Activated CD8-positive, alpha-beta T cell treated with anti-CD3 and anti-CD28 coated beads for 36 hours (primary cell): ENCODE results near the gene AFF1. TPM values are rescaled to one million over a fixed set of nuclear protein-coding genes. Genes with fewer than 3 reads are reported as not detected.
A peak's percentile ranks its signal among the peaks of the same experiment; 100 is the strongest.

ENCODE experiments used
- ATAC-seq: fragments of 200-7000 bp; cut with Tn5 transposase; one replicate; pipeline ENCODE4 v1.10.0; 2021; ENCODE audit warnings: mild to moderate bottlenecking, moderate library complexity
- CTCF ChIA-PET: fragments of 350-600 bp; sonication (Branson Sonifier 250); formaldehyde crosslinking; loops from one replicate; lab custom pipeline; 2021; ENCODE audit warnings: antibody characterized with exemption; lab: Charles Lee
- POLR2A ChIA-PET: fragments of 350-600 bp; sonication (Branson Sonifier 250); formaldehyde crosslinking; loops from one replicate; lab custom pipeline; 2021; ENCODE audit warnings: antibody characterized with exemption; lab: Charles Lee
- DNase-seq: peaks from one replicate; pipeline ENCODE4 v3.0.0-alpha.2; 2020
- H3K27ac Mint-ChIP-seq: one replicate; pipeline ENCODE4 v1.8.0; 2021; ENCODE audit warnings: mild to moderate bottlenecking, mixed read lengths
- H3K27me3 Mint-ChIP-seq: one replicate; pipeline ENCODE4 v1.8.0; 2021; ENCODE audit warnings: mixed read lengths
- H3K36me3 Mint-ChIP-seq: one replicate; pipeline ENCODE4 v1.8.0; 2021; ENCODE audit warnings: low read depth, mixed read lengths
- H3K4me1 Mint-ChIP-seq: one replicate; pipeline ENCODE4 v1.8.0; 2021; ENCODE audit warnings: low read depth, mixed read lengths
- H3K4me3 Mint-ChIP-seq: one replicate; pipeline ENCODE4 v1.8.0; 2021; ENCODE audit warnings: mild to moderate bottlenecking, moderate library complexity, mixed read lengths
- H3K9me3 Mint-ChIP-seq: one replicate; pipeline ENCODE4 v1.8.0; 2021; ENCODE audit warnings: mixed read lengths
- intact Hi-C: fragments of 100-400 bp; cut with micrococcal nuclease; formaldehyde crosslinking; loops from one replicate; pipeline ENCODE4 v1.10.0; 2022
- total RNA-seq, 2 experiments: library from RNA; stranded (reverse); gene quantifications; one replicate each; pipeline ENCODE4 v1.2.3, GENCODE V29; 2021
- TF ChIP-seq, protein P1 (sequence below): fragments of 200-600 bp; IDR thresholded peaks from one replicate; pipeline ENCODE4 v1.8.0; 2022; ENCODE audit warnings: antibody characterized with exemption, mild to moderate bottlenecking

AFF1 gene
- total RNA-seq, 2 experiments from 2014 or later: 40.3 to 45.4 TPM

DNA sequence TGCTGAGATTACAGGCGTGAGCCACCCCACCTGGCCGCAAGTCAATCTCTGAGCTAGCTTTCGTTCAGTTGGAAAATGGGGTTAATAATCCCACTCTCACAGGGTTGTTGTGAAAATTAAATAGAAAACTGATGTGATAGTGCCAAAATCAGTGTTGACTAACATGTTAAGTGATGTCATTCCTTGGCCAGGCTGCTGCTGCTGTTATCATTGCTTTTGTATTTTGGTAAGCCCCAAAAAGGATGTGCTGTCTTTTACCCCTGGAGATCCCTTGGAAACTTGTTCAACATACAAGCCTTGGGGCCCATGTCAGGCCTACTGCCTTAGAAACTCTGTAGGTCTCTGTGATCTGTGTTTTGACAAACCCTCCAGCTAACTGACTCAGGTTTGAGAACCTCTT lies 106.3 kb downstream of the AFF1 start:
- H3K36me3 Mint-ChIP-seq: peaks cover 4% of the 10 kb centered on the region
- no peaks in the 10 kb centered on the region for H3K27me3 Mint-ChIP-seq
- H3K4me1 Mint-ChIP-seq: peaks cover 40% of the 10 kb centered on the region
- CTCF ChIA-PET: interaction anchor here (0.7 to 1.5 kb wide), 2 partner anchors 16 to 118 kb away, joined by 3 to 5 read pairs; no protein-coding TSS in a partner anchor
- DNase-seq: no peak
- ATAC-seq: no peak
- POLR2A ChIA-PET: interaction anchor here (2.0 kb wide), 1 partner anchor 34 kb away, joined by 8 read pairs; no protein-coding TSS in a partner anchor
- intact Hi-C loops: no loop called here
- H3K4me3 Mint-ChIP-seq: no peak overlapping the region
- no peaks in the 10 kb centered on the region for H3K9me3 Mint-ChIP-seq
- TF ChIP-seq, protein P1, sequence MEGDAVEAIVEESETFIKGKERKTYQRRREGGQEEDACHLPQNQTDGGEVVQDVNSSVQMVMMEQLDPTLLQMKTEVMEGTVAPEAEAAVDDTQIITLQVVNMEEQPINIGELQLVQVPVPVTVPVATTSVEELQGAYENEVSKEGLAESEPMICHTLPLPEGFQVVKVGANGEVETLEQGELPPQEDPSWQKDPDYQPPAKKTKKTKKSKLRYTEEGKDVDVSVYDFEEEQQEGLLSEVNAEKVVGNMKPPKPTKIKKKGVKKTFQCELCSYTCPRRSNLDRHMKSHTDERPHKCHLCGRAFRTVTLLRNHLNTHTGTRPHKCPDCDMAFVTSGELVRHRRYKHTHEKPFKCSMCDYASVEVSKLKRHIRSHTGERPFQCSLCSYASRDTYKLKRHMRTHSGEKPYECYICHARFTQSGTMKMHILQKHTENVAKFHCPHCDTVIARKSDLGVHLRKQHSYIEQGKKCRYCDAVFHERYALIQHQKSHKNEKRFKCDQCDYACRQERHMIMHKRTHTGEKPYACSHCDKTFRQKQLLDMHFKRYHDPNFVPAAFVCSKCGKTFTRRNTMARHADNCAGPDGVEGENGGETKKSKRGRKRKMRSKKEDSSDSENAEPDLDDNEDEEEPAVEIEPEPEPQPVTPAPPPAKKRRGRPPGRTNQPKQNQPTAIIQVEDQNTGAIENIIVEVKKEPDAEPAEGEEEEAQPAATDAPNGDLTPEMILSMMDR: no peak
- H3K27ac Mint-ChIP-seq: no peak overlapping the region

DNA sequence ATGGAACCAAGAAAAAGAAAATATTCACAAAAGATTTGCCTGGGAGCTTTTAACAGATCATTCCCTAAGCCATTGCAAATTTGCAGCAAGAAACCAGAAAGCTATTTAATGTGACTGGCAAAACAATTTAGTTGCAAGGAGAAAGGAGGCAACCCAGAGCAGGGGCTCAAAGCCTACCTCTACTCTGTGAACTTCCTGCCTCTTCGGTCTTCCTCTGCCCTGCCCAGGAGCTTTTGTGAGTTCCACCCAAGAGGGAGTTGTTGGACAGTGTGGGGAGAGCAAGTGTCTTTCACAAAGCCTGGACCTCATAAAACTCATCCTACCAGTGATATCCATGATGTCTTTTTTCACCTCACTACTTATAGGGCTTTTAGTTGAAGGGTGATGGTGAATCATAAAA lies 107.4 kb downstream of the AFF1 start:
- Mint-ChIP-seq H3K4me1 (peaks cover 30% of the 10 kb centered on the region), H3K4me3 (no peak overlapping the region), H3K36me3 (peaks cover 12% of the 10 kb centered on the region), H3K27me3 (no peaks in the 10 kb centered on the region), H3K9me3 (no peaks in the 10 kb centered on the region), H3K27ac (no peak overlapping the region)
- TF ChIP-seq, protein P1: no peak
- DNase-seq: no peak
- POLR2A ChIA-PET: interaction anchor here (0.8 to 2.0 kb wide), 2 partner anchors 28 to 36 kb away, joined by 3 to 8 read pairs; no protein-coding TSS in a partner anchor
- ATAC-seq: peak; percentile 24
- CTCF ChIA-PET: interaction anchor here (1.5 kb wide), 1 partner anchor 119 kb away, joined by 5 read pairs; no protein-coding TSS in a partner anchor
- intact Hi-C loops: no loop called here

DNA sequence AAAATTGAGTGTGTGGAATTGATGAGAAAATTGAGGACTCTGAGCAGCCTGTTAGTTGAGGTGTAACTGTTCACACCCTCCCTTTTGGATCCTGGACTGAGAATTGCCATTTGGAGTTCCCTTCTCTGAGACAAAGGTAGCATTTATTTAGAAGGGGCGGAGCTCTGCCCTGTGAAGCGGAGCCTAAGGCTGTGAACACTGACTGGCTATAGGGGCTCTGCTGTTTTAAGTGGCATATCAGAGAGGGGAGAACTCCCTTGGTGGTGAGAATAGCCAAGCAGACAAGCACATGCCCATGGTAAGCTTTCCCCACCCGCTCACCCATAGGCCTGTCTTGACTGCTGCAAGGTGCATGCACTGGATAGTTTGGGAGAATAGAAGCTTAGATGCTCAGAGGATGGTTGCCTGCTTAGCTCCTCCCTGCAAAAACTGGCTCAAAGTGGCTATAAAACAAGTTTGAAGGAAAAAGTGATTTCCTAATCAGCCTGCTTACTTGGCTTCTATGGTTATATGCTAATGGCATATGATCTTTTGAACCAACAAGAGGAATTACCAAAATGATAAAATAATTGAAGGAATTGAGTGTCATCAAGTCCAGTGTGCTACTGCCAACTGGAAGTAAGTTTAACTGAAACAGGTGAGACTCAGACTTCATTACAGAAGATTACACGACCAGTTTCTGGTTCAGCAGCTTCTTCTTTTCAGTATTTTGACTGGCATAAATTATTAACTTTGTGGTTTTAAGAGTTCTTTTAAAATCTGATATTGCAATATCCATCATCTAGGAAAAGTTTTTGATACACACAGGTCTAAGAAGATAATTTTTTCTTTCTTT lies 108.4 kb downstream of the AFF1 start:
- Mint-ChIP-seq H3K4me3 (no peak overlapping the region), H3K27me3 (no peaks in the 10 kb centered on the region), H3K27ac (no peak overlapping the region), H3K36me3 (peaks cover 18% of the 10 kb centered on the region), H3K4me1 (peaks cover 28% of the 10 kb centered on the region), H3K9me3 (no peaks in the 10 kb centered on the region)
- TF ChIP-seq, protein P1: no peak
- intact Hi-C loops: no loop called here
- DNase-seq (no peak), ATAC-seq (no peak)
- CTCF ChIA-PET: interaction anchor here (1.0 kb wide), 1 partner anchor 50 kb away, joined by 5 read pairs; no protein-coding TSS in a partner anchor
- POLR2A ChIA-PET: interaction anchor here (0.8 to 0.9 kb wide), 2 partner anchors 9 to 25 kb away, joined by 3 read pairs; no protein-coding TSS in a partner anchor

DNA sequence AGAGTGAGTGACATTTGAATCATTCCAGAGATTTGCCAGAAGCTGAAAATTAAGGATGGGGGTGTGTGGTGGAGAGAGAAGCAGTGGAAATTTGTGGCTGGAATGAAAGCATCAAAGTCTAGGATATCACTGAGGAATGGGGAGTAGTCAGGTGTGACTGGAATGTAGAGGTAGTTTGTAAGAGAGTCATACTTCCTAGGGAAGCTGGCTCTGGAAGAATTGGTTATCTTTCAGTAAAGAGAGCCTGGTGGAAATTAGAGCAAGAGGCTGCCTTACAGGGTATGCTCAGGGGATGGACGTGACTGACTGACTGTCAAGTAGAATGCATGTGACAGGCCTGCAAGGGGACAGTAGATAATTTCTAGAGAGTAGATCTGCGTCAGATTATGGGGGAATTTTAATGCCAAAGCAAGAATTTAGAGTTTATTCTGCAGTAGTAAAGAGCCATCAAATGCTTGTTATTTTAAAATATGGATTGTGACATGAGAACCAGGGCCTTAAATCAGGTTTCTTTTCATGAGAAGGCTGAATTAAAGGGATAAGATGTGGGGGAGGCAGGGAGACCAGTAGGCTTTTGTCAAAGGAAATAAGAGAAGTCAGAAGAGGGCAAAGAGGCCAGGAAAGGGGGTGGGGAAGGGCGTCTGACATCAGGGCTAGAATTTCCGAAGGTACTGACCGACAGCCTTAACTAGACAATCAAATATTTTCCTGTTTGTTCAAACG lies 109.9 kb downstream of the AFF1 start:
- peaks cover 25% of the 10 kb centered on the region for H3K36me3 Mint-ChIP-seq

More for the DNA sequence above, 109.9 kb downstream of the AFF1 start:
- no peak for ATAC-seq
- intact Hi-C loops: no loop called here
- Mint-ChIP-seq H3K4me1 (peaks cover 29% of the 10 kb centered on the region), H3K9me3 (no peaks in the 10 kb centered on the region), H3K4me3 (no peak overlapping the region), H3K27me3 (no peaks in the 10 kb centered on the region), H3K27ac (no peak overlapping the region)
- DNase-seq: no peak
- CTCF ChIA-PET: interaction anchor here (0.7 to 1.0 kb wide), 2 partner anchors 9 to 12 kb away, joined by 3 read pairs; no protein-coding TSS in a partner anchor
- TF ChIP-seq, protein P1: no peak
- POLR2A ChIA-PET: no interaction called here
